GM12878 (cell line): ENCODE measurements around the gene ADGRV1. TPM values are rescaled to one million over a fixed set of nuclear protein-coding genes. Genes with fewer than 3 reads are reported as not detected.
A peak's percentile ranks its signal among the peaks of the same experiment; 100 is the strongest.

Experiments
- ATAC-seq: fragments of 200-7000 bp; cut with Tn5 transposase; 3 replicates; pipeline ENCODE4 v1.9.1; 2020; ENCODE audit warnings: mild to moderate bottlenecking, moderate library complexity
- BruUV-seq: library from RNA; stranded (reverse); fragments of 400-500 nt; replicated peaks from 2 replicates; lab custom pipeline; 2021; lab: Mats Ljungman, UMichigan
- CTCF ChIA-PET: fragments of 300-600 bp; sonication (Branson Sonifier 250); formaldehyde crosslinking; extraction: SDS; loops from one replicate; lab custom pipeline; 2021; ENCODE audit warnings: inconsistent platforms; lab: Yijun Ruan, JAX
- POLR2A ChIA-PET: fragments of 350-600 bp; formaldehyde crosslinking; extraction: SDS; loops from one replicate; lab custom pipeline; 2021; ENCODE audit warnings: inconsistent platforms; lab: Charles Lee
- RAD21 ChIA-PET: fragments of 300-600 bp; sonication (Branson Sonifier 250); formaldehyde crosslinking; loops from one replicate; lab custom pipeline; 2023; ENCODE audit warnings: antibody characterized with exemption; ENCODE audit not compliant: unreplicated experiment; lab: Charles Lee
- SMC1A ChIA-PET: fragments of 300-600 bp; sonication (Branson Sonifier 250); formaldehyde crosslinking; loops from one replicate; lab custom pipeline; 2023; ENCODE audit not compliant: unreplicated experiment, uncharacterized antibody; lab: Charles Lee
- DNase-seq: peaks from one replicate; pipeline ENCODE4 v3.0.0-alpha.2; 2011; ENCODE audit warnings: low read depth, low spot score
- FAIRE-seq: peaks from 3 replicates; lab custom pipeline; 2011; peaks lifted over from hg19 to GRCh38; lab: Jason Lieb, UNC
- H2AFZ ChIP-seq: 2 replicates; pipeline ENCODE4 v1.6.0; 2011; ENCODE audit warnings: low read depth, low read length, control low read depth; ENCODE audit not compliant: control insufficient read depth
- H3K27ac ChIP-seq: 2 replicates; pipeline ENCODE4 v1.5.1; 2011; ENCODE audit warnings: control low read depth; ENCODE audit not compliant: control insufficient read depth, insufficient read depth
- H3K27me3 ChIP-seq, 2 experiments: replicated peaks in 1 of 2; 2 replicates each; pipeline versions ENCODE4 v1.6.0 to v1.6.1; 2011; ENCODE audit warnings: low read length in 1 of 2; ENCODE audit not compliant: control insufficient read depth in 2 of 2, insufficient read depth in 2 of 2
- H3K36me3 ChIP-seq, 2 experiments: 2 replicates each; pipeline ENCODE4 v1.5.1; 2011; ENCODE audit warnings: low read length in 1 of 2; ENCODE audit not compliant: control insufficient read depth in 2 of 2, insufficient read depth in 2 of 2
- H3K4me1 ChIP-seq: 2 replicates; pipeline ENCODE4 v1.6.1; 2011; ENCODE audit warnings: mild to moderate bottlenecking, low read length, moderate library complexity, mixed read lengths; ENCODE audit not compliant: control insufficient read depth, insufficient read depth
- H3K4me2 ChIP-seq: 2 replicates; pipeline ENCODE4 v1.6.0; 2011; ENCODE audit warnings: control low read depth; ENCODE audit not compliant: control insufficient read depth, insufficient read depth
- H3K4me3 ChIP-seq: fragments of 200-600 bp; sonication (generic); 2 replicates; pipeline ENCODE4 v1.5.1; 2016
- H3K79me2 ChIP-seq: 2 replicates; pipeline ENCODE4 v1.6.0; 2011; ENCODE audit warnings: low read length; ENCODE audit not compliant: control insufficient read depth, insufficient read depth
- H3K9ac ChIP-seq: 2 replicates; pipeline ENCODE4 v1.8.0; 2011; ENCODE audit warnings: low read length, control low read depth, mixed read lengths; ENCODE audit not compliant: control insufficient read depth, insufficient read depth
- H3K9me3 ChIP-seq: replicated peaks from 3 replicates; pipeline ENCODE4 v1.5.1; 2011; ENCODE audit warnings: mild to moderate bottlenecking, low read length; ENCODE audit not compliant: control insufficient read depth, insufficient read depth
- H4K20me1 ChIP-seq: 2 replicates; pipeline ENCODE4 v1.6.0; 2011; ENCODE audit not compliant: control insufficient read depth, insufficient read depth
- CEBPB ChIP-seq, 2 experiments: fragments of 150-350 bp in 1 of 2; IDR thresholded peaks; 2 replicates each; pipeline ENCODE4 v1.6.1; 2012 to 2014; ENCODE audit warnings: low read depth in 2 of 2, low read length in 2 of 2, borderline replicate concordance in 1 of 2, inconsistent platforms in 1 of 2
- CREM ChIP-seq: IDR thresholded peaks from 2 replicates; pipeline ENCODE4 v1.6.1; 2014; ENCODE audit warnings: antibody characterized with exemption, low read depth
- SIX5 ChIP-seq: IDR thresholded peaks from 2 replicates; pipeline ENCODE4 v1.6.1; 2011; ENCODE audit warnings: mild to moderate bottlenecking, low read depth, low read length, moderate library complexity; ENCODE audit not compliant: severe bottlenecking
- WGBS: methylation state at CpG from one replicate; pipeline ENCODE4 v1.1.6; 2016; ENCODE audit warnings: low lambda C conversion rate; ENCODE audit not compliant: insufficient replicate concordance, insufficient coverage; ENCODE audit errors: missing lambda C conversion rate; 5-methylcytosine and 5-hydroxymethylcytosine counted together
- in situ Hi-C: fragments of 300-500 bp; cut with MboI; formaldehyde crosslinking; loops from 9 replicates; pipeline ENCODE4 v1.14.3; 2018; ENCODE audit warnings: mixed read lengths
- intact Hi-C: fragments of 100-400 bp; cut with micrococcal nuclease; formaldehyde crosslinking; loops from one replicate; pipeline ENCODE4 v1.14.2; 2022; ENCODE audit not compliant: unreplicated experiment
- polyA plus RNA-seq, 11 experiments: library from polyadenylated mRNA; depleted of rRNA in 4 of 11; unstranded in 6 of 11; stranded (reverse) in 5 of 11; fragments of >200 nt; fragmentation: Nextera tagmentation in 4 of 11; fragmentation: Illumina TruSeq in 1 of 11; extraction: Ambion mirVana in 4 of 11; extraction: Trizol in 1 of 11; gene quantifications; 1 replicate in 1 of 11; 2 replicates in 10 of 11; pipeline versions ENCODE4 v1.2.1 to v1.2.3, GENCODE V29; 2011 to 2016; ENCODE audit warnings: inconsistent platforms in 2 of 11, missing spikeins in 2 of 11, low read depth in 1 of 11
- total RNA-seq, 4 experiments: library from RNA; depleted of rRNA in 3 of 4; stranded (reverse); fragments of >200 nt in 3 of 4; fragmentation: Illumina TruSeq in 1 of 4; extraction: Trizol in 1 of 4; gene quantifications; 2 replicates each; pipeline versions ENCODE4 v1.2.1 to v1.2.3, GENCODE V29; 2013 to 2021
- TF ChIP-seq, protein P1 (sequence below): fragments of 150-350 bp; IDR thresholded peaks from 2 replicates; pipeline ENCODE4 v1.6.1; 2016; ENCODE audit warnings: low read depth, low read length

The ADGRV1 gene
- total and polyA plus RNA-seq, 10 of the 15 experiments (the other 5 are each of a cell fraction or from before 2014, with no cell fraction given) = 0.04 to 8.1 (median 0.16) TPM; not detected in 1

DNA sequence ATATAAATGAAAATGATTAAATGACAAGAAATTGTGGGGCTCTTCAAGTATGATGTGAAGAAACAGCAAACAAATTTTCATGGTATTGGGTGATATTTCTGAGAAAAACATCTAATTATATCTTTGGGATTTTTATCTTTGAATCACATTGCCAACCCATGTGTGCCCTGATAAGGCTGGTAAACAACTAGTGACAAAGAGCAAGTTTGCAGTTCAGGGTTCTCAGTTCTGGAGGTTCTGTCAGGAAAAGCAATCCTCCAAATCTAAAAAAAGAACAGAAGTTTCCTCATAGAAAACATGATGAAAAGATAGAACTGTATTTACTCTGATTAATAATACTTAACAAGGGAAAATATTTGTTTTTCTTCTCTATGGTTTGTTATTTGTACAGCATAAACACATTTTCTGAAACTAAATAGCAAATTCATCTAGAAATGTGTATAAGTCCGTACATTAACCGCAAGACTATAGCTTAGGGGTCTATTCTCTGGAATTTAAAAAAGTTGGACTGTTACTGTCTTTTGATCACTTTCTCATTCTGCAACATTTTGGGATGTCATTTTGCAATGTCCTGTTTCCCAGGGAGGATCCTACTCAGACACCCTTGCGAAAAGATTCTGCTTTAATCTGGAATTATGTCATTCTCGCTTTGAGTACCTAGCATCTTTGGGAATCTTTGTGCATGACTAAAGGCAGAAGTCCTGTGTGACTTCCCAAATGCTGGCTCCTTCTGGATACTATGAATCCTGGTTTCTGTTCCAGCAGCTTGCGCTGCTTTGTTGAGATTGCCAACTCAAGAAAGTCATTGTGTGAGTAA lies 308.5 kb downstream of the ADGRV1 start (continued):
- no peak for TF ChIP-seq SIX5
- TF ChIP-seq, protein P1, sequence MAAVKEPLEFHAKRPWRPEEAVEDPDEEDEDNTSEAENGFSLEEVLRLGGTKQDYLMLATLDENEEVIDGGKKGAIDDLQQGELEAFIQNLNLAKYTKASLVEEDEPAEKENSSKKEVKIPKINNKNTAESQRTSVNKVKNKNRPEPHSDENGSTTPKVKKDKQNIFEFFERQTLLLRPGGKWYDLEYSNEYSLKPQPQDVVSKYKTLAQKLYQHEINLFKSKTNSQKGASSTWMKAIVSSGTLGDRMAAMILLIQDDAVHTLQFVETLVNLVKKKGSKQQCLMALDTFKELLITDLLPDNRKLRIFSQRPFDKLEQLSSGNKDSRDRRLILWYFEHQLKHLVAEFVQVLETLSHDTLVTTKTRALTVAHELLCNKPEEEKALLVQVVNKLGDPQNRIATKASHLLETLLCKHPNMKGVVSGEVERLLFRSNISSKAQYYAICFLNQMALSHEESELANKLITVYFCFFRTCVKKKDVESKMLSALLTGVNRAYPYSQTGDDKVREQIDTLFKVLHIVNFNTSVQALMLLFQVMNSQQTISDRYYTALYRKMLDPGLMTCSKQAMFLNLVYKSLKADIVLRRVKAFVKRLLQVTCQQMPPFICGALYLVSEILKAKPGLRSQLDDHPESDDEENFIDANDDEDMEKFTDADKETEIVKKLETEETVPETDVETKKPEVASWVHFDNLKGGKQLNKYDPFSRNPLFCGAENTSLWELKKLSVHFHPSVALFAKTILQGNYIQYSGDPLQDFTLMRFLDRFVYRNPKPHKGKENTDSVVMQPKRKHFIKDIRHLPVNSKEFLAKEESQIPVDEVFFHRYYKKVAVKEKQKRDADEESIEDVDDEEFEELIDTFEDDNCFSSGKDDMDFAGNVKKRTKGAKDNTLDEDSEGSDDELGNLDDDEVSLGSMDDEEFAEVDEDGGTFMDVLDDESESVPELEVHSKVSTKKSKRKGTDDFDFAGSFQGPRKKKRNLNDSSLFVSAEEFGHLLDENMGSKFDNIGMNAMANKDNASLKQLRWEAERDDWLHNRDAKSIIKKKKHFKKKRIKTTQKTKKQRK = no peak

DNA sequence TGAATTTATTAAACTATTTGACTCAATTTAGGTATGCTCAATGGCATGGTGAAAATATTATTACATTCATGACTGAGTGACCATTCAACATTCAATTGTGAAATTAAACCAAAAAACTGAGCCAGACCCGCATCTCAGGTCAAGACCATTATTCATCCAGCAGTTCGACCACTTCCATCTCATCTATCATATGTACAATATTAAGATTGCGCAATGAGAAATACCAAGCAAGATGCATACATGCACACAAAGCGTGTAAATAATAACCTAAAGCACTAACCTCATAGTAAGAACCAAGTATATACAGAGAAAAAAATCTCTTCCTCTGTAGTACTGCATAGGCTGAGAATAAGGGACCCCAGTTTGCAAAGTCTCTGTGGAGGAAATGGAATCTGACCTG lies 310.2 kb downstream of the ADGRV1 start:
- BruUV-seq = no TSS peak
- no peaks in the 10 kb centered on the region for H3K27me3 ChIP-seq
- H3K36me3 ChIP-seq = no peaks in the 10 kb centered on the region
- POLR2A ChIA-PET = no interaction called here
- H3K27ac ChIP-seq = no peak overlapping the region
- SMC1A ChIA-PET = no interaction called here
- DNase-seq = no peak
- intact Hi-C loops = loop anchor here (10.0 kb wide), 1 partner anchor 516 kb away; the partner anchor contains the start of gene ARRDC3
- no peaks in the 10 kb centered on the region for H3K79me2 ChIP-seq
- no peak overlapping the region for H3K4me2 ChIP-seq
- RAD21 ChIA-PET = no interaction called here
- H3K4me3 ChIP-seq = no peak overlapping the region
- 57% methylated on average over 4 of the region's 4 CpGs for WGBS
- ATAC-seq = no peak
- no peak for FAIRE-seq
- CTCF ChIA-PET = interaction anchor here (1.1 kb wide), 1 partner anchor 9 kb away, joined by 3 read pairs; no protein-coding TSS in a partner anchor
- TF ChIP-seq CEBPB (IDR thresholded peaks at IDR 0.05; ENCODE audit: borderline replicate concordance in 1 of 2, low read depth in 2 of 2, low read length in 2 of 2) (0 out of 4 replicates have a peak, but pooled peaks of 1 of the 2 experiments have one; percentile 17), CREM (no peak)
- no peaks in the 10 kb centered on the region for H4K20me1 ChIP-seq
- H2AFZ ChIP-seq = no peak overlapping the region
- H3K9me3 ChIP-seq = no peaks in the 10 kb centered on the region
- no peak overlapping the region for H3K9ac ChIP-seq
- H3K4me1 ChIP-seq = no peaks in the 10 kb centered on the region
- in situ Hi-C loops = loop anchor here (5.0 kb wide), 1 partner anchor 549 kb away; no protein-coding TSS in a partner anchor
